SK-N-SH (cell line): ENCODE measurements around the gene GGACT. TPM values are rescaled to one million over a fixed set of nuclear protein-coding genes. Genes with fewer than 3 reads are reported as not detected.

Experiments used
- CTCF ChIA-PET: fragments of 300-600, 350-600 bp; formaldehyde crosslinking; extraction: SDS; loops from one replicate; lab custom pipeline; 2021; lab: Yijun Ruan, JAX
- POLR2A ChIA-PET: fragments of 350-600 bp; sonication (Branson Sonifier 250); formaldehyde crosslinking; extraction: SDS; loops from one replicate; lab custom pipeline; 2020; ENCODE audit warnings: antibody characterized with exemption, inconsistent platforms; lab: Yijun Ruan, JAX
- DNase-seq: peaks from one replicate; pipeline ENCODE4 v3.0.0; 2012
- H2AFZ ChIP-seq: fragments of 200-600 bp; sonication (generic); 2 replicates; pipeline ENCODE4 v1.8.1; 2016; ENCODE audit warnings: antibody characterized with exemption, mild to moderate bottlenecking, low read depth
- H3F3A ChIP-seq: fragments of 200-600 bp; sonication (generic); replicated peaks from 2 replicates; pipeline ENCODE3; 2016; ENCODE audit warnings: antibody characterized with exemption, mild to moderate bottlenecking; ENCODE audit not compliant: insufficient read depth
- H3K27ac ChIP-seq, 2 experiments: fragments of 200-500 bp in 1 of 2; fragments of 200-600 bp in 1 of 2; sonication (Bioruptor generic) in 1 of 2; sonication (generic), shearing (Covaris generic) in 1 of 2; 2 replicates each; pipeline versions ENCODE4 v1.5.1 to v1.6.1; 2014 to 2016; ENCODE audit warnings: low read depth in 2 of 2, inconsistent platforms in 1 of 2, low read length in 1 of 2, mild to moderate bottlenecking in 1 of 2, mixed read lengths in 1 of 2
- H3K27me3 ChIP-seq: fragments of 200-600 bp; sonication (generic), shearing (Covaris generic); 2 replicates; pipeline ENCODE4 v1.6.1; 2016; ENCODE audit warnings: mixed run types; ENCODE audit not compliant: insufficient read depth
- H3K36me3 ChIP-seq, 2 experiments: fragments of 200-500 bp in 1 of 2; fragments of 200-600 bp in 1 of 2; sonication (Bioruptor generic) in 1 of 2; sonication (generic) in 1 of 2; replicated peaks in 1 of 2; 2 replicates each; pipeline versions ENCODE3 to v1.5.1; 2014 to 2016; ENCODE audit warnings: low read length in 1 of 2, mild to moderate bottlenecking in 1 of 2; ENCODE audit not compliant: insufficient read depth in 2 of 2, control insufficient read depth in 1 of 2
- H3K4me1 ChIP-seq, 2 experiments: fragments of 200-500 bp in 1 of 2; fragments of 200-600 bp in 1 of 2; sonication (Bioruptor generic) in 1 of 2; sonication (generic), shearing (Covaris generic) in 1 of 2; 2 replicates each; pipeline versions ENCODE4 v1.5.1 to v1.6.1; 2014 to 2016; ENCODE audit warnings: low read depth in 1 of 2, low read length in 1 of 2, mixed run types in 1 of 2; ENCODE audit not compliant: insufficient read depth in 2 of 2, control insufficient read depth in 1 of 2
- H3K4me2 ChIP-seq: fragments of 200-600 bp; sonication (generic), shearing (Covaris generic); 2 replicates; pipeline ENCODE4 v1.6.1; 2017; ENCODE audit warnings: mixed run types
- H3K4me3 ChIP-seq, 2 experiments: fragments of 200-500 bp in 1 of 2; fragments of 200-600 bp in 1 of 2; sonication (Bioruptor generic) in 1 of 2; sonication (generic), shearing (Covaris generic) in 1 of 2; 2 replicates each; pipeline versions ENCODE4 v1.5.1 to v1.8.1; 2014 to 2016; ENCODE audit warnings: low read depth in 2 of 2, inconsistent platforms in 1 of 2, low read length in 1 of 2, mild to moderate bottlenecking in 1 of 2, mixed read lengths in 1 of 2, moderate library complexity in 1 of 2
- H3K79me2 ChIP-seq: fragments of 200-600 bp; sonication (generic); 2 replicates; pipeline ENCODE4 v1.8.1; 2017; ENCODE audit warnings: mild to moderate bottlenecking; ENCODE audit not compliant: insufficient read depth
- H3K9ac ChIP-seq: fragments of 200-600 bp; sonication (generic); 2 replicates; pipeline ENCODE4 v1.6.1; 2017; ENCODE audit warnings: mixed run types
- H3K9me2 ChIP-seq: fragments of 200-600 bp; sonication (generic); 2 replicates; pipeline ENCODE4 v1.6.1; 2017; ENCODE audit warnings: mixed run types
- H3K9me3 ChIP-seq: fragments of 200-600 bp; sonication (generic); 2 replicates; pipeline ENCODE4 v1.6.1; 2017; ENCODE audit warnings: mixed run types, mild to moderate bottlenecking, moderate library complexity
- H4K20me1 ChIP-seq: fragments of 200-600 bp; sonication (generic); 2 replicates; pipeline ENCODE4 v1.6.1; 2017; ENCODE audit warnings: mild to moderate bottlenecking, mixed run types; ENCODE audit not compliant: insufficient read depth
- EZH2phosphoT487 ChIP-seq: fragments of 200-600 bp; sonication (generic); IDR thresholded peaks from 2 replicates; pipeline ENCODE4 v1.6.1; 2017; ENCODE audit warnings: low read depth, mixed run types, mild to moderate bottlenecking, antibody characterized with exemption, moderate library complexity, borderline replicate concordance
- FOSL2 ChIP-seq: IDR thresholded peaks from 2 replicates; pipeline ENCODE4 v1.4.0; 2012; ENCODE audit warnings: low read depth, mild to moderate bottlenecking, moderate library complexity, borderline replicate concordance
- FOXM1 ChIP-seq: IDR thresholded peaks from 2 replicates; pipeline ENCODE4 v1.4.0; 2012; ENCODE audit warnings: low read depth, mild to moderate bottlenecking
- MXI1 ChIP-seq: IDR thresholded peaks from 2 replicates; pipeline ENCODE4 v1.6.1; 2012; ENCODE audit warnings: mild to moderate bottlenecking, low read depth, low read length, improper control_type of control experiment
- NFIC ChIP-seq: IDR thresholded peaks from 2 replicates; pipeline ENCODE4 v1.4.0; 2012; ENCODE audit warnings: borderline replicate concordance
- NRF1 ChIP-seq: IDR thresholded peaks from 2 replicates; pipeline ENCODE4 v1.6.1; 2012; ENCODE audit warnings: low read depth, mild to moderate bottlenecking, low read length
- PBX3 ChIP-seq: IDR thresholded peaks from 2 replicates; pipeline ENCODE4; 2012
- POLR2AphosphoS5 ChIP-seq: IDR thresholded peaks from 2 replicates; pipeline ENCODE4 v1.6.1; 2012; ENCODE audit warnings: low read depth, low read length
- RFX5 ChIP-seq: IDR thresholded peaks from 2 replicates; pipeline ENCODE4 v1.6.1; 2012; ENCODE audit warnings: mild to moderate bottlenecking, improper control_type of control experiment, low read length
- RXRA ChIP-seq: IDR thresholded peaks from 2 replicates; pipeline ENCODE4 v1.4.0; 2012; ENCODE audit warnings: low read depth, mild to moderate bottlenecking, borderline replicate concordance
- SIN3A ChIP-seq: IDR thresholded peaks from 2 replicates; pipeline ENCODE4 v1.6.1; 2012; ENCODE audit warnings: low read depth, mild to moderate bottlenecking, low read length, moderate library complexity, borderline replicate concordance
- SMC3 ChIP-seq: IDR thresholded peaks from 2 replicates; pipeline ENCODE4 v1.6.1; 2012; ENCODE audit warnings: low read depth, low read length, improper control_type of control experiment
- TAF1 ChIP-seq: IDR thresholded peaks from 2 replicates; pipeline ENCODE4 v1.6.1; 2012; ENCODE audit warnings: low read depth, mild to moderate bottlenecking, low read length, moderate library complexity, borderline replicate concordance
- TEAD4 ChIP-seq: IDR thresholded peaks from 2 replicates; pipeline ENCODE4 v1.4.0; 2012; ENCODE audit warnings: mild to moderate bottlenecking, borderline replicate concordance; ENCODE audit not compliant: insufficient read depth
- YY1 ChIP-seq: IDR thresholded peaks from 2 replicates; pipeline ENCODE4 v1.4.0; 2012; ENCODE audit warnings: low read depth, mild to moderate bottlenecking
- WGBS: methylation state at CpG from one replicate; pipeline ENCODE4 v1.1.6; 2017; ENCODE audit warnings: low lambda C conversion rate; 5-methylcytosine and 5-hydroxymethylcytosine counted together
- polyA plus RNA-seq, 3 experiments: library from polyadenylated mRNA; depleted of rRNA; stranded (reverse); fragments of >200 nt; gene quantifications; 2 replicates each; pipeline ENCODE4 v1.2.3, GENCODE V29; 2012
- TF ChIP-seq, protein P1 (sequence below): fragments of 200-600 bp; sonication (generic); IDR thresholded peaks from 2 replicates; pipeline ENCODE4 v1.6.1; 2017; ENCODE audit warnings: antibody characterized with exemption, mild to moderate bottlenecking, moderate library complexity
- TF ChIP-seq, protein P2 (sequence below): IDR thresholded peaks from 2 replicates; pipeline ENCODE4 v1.4.0; 2012; ENCODE audit warnings: low read depth, borderline replicate concordance
- TF ChIP-seq, protein P3 (sequence below): fragments of 150-350 bp; IDR thresholded peaks from 2 replicates; pipeline ENCODE4 v1.6.1; 2017; ENCODE audit warnings: antibody characterized with exemption, low read length, low read depth, borderline replicate concordance
- TF ChIP-seq, protein P4 (sequence below): IDR thresholded peaks from 2 replicates; pipeline ENCODE4 v1.4.0; 2012; ENCODE audit warnings: low read depth
- TF ChIP-seq, protein P5 (sequence below): IDR thresholded peaks from 2 replicates; pipeline ENCODE4 v1.4.0; 2012; ENCODE audit warnings: low read depth, borderline replicate concordance

The GGACT gene
- polyA plus RNA-seq, 1 of the 3 experiments (the other 2 are of a cell fraction), result 7.1 TPM

DNA sequence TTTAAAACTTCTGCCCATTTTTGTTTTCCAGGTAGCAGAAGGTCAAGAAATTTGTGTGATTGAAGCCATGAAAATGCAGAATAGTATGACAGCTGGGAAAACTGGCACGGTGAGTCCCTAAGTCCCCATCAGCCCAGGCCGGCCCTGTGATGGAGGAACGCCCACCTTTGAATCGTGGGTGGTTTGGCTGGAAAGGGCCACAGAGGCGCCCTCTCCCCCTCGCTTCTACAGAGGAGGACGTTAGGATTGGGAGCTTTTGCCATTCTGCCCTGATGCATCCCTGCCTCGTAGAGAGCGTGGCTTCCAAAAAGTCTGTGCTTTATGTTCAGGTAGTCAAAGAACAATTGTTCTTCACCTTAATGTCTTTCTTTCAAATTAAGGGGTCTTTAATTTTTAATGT, 60.9 kb downstream of the GGACT start:
- Histone ChIP-seq H3K27me3 (no peaks in the 10 kb centered on the region), H4K20me1 (no peaks in the 10 kb centered on the region), H2AFZ (no peak overlapping the region), H3K4me1 (no peaks in the 10 kb centered on the region; a peak in 2 of 4 replicates), H3K9ac (no peak overlapping the region), H3F3A (no peaks in the 10 kb centered on the region), H3K4me2 (no peak overlapping the region), H3K9me2 (no peaks in the 10 kb centered on the region), H3K27ac (no peak overlapping the region), H3K79me2 (no peaks in the 10 kb centered on the region), H3K4me3 (no peak overlapping the region), H3K36me3 (peaks cover 3 to 31% of the 10 kb centered on the region in 2 experiments), H3K9me3 (no peaks in the 10 kb centered on the region)
- TF ChIP-seq SMC3 (no peak), NRF1 (no peak), YY1 (no peak), POLR2AphosphoS5 (no peak), FOSL2 (no peak), TAF1 (no peak)
- TF ChIP-seq, protein P1, sequence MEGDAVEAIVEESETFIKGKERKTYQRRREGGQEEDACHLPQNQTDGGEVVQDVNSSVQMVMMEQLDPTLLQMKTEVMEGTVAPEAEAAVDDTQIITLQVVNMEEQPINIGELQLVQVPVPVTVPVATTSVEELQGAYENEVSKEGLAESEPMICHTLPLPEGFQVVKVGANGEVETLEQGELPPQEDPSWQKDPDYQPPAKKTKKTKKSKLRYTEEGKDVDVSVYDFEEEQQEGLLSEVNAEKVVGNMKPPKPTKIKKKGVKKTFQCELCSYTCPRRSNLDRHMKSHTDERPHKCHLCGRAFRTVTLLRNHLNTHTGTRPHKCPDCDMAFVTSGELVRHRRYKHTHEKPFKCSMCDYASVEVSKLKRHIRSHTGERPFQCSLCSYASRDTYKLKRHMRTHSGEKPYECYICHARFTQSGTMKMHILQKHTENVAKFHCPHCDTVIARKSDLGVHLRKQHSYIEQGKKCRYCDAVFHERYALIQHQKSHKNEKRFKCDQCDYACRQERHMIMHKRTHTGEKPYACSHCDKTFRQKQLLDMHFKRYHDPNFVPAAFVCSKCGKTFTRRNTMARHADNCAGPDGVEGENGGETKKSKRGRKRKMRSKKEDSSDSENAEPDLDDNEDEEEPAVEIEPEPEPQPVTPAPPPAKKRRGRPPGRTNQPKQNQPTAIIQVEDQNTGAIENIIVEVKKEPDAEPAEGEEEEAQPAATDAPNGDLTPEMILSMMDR, result no peak
- TF ChIP-seq, protein P2, sequence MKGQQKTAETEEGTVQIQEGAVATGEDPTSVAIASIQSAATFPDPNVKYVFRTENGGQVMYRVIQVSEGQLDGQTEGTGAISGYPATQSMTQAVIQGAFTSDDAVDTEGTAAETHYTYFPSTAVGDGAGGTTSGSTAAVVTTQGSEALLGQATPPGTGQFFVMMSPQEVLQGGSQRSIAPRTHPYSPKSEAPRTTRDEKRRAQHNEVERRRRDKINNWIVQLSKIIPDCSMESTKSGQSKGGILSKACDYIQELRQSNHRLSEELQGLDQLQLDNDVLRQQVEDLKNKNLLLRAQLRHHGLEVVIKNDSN, result no peak
- TF ChIP-seq, protein P3, sequence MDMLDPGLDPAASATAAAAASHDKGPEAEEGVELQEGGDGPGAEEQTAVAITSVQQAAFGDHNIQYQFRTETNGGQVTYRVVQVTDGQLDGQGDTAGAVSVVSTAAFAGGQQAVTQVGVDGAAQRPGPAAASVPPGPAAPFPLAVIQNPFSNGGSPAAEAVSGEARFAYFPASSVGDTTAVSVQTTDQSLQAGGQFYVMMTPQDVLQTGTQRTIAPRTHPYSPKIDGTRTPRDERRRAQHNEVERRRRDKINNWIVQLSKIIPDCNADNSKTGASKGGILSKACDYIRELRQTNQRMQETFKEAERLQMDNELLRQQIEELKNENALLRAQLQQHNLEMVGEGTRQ, result no peak
- DNase-seq, result no peak
- POLR2A ChIA-PET, result no interaction called here
- CTCF ChIA-PET, result interaction anchor here (4.1 kb wide), 1 partner anchor 14 kb away, joined by 26 read pairs; no protein-coding TSS in a partner anchor
- 95% methylated on average over 9 of the region's 9 CpGs for WGBS

DNA sequence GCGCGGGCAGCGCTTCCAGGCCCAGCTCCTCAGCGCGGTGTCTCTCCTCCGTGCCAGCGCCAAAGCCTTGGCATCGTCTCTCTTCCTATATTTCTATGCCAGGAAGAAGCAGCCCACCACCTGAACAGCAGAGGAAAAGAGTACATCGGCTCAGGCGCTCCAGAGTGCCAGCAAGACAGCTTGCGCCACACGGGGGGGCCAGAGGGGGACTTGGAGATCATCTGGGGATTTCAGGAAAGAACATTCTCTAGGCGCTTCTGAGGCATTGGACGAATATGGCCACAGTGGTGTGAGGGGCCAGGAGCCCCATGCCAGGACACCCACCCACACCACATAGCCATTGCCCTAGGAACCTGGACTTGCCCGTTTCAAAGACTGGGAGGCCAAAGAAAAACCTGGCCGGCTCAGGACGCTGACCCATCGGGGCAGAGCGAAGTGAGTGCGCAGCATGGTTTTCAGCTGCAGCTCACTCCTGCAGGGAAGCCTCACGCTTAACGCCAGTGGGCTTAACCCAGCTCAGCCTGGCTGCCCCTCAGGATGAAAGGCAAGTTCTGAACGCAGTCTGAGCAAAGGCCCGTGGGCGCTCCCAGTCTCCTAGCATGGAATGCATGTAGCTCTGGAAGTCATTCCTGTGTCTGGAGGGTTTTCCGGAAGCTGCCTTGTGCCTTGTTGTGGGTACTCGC, 62.1 kb downstream of the GGACT start:
- H2AFZ ChIP-seq, result no peak overlapping the region
- no peak for DNase-seq
- H3K9me3 ChIP-seq, result no peaks in the 10 kb centered on the region
- no peak overlapping the region for H3K4me3 ChIP-seq
- ChIA-PET POLR2A (no interaction called here), CTCF (interaction anchor here (1.0 to 4.1 kb wide), 5 partner anchors 13 to 870 kb away, joined by 3 to 26 read pairs (median 4); no protein-coding TSS in a partner anchor)
- H3K9me2 ChIP-seq, result no peaks in the 10 kb centered on the region
- H3K36me3 ChIP-seq, result peaks cover 3 to 31% of the 10 kb centered on the region in 2 experiments
- H3K27ac ChIP-seq, result no peak overlapping the region
- H3K4me2 ChIP-seq, result no peak overlapping the region
- H3F3A ChIP-seq, result no peaks in the 10 kb centered on the region
- H3K27me3 ChIP-seq, result no peaks in the 10 kb centered on the region
- peaks cover 0 to 3% of the 10 kb centered on the region in 2 experiments; a peak in 2 of 4 replicates for H3K4me1 ChIP-seq
- 92% methylated on average over 14 of the region's 27 CpGs for WGBS
- no peaks in the 10 kb centered on the region for H3K79me2 ChIP-seq
- no peak overlapping the region for H3K9ac ChIP-seq
- no peaks in the 10 kb centered on the region for H4K20me1 ChIP-seq
- TF ChIP-seq RXRA (no peak), FOXM1 (no peak), YY1 (no peak), RFX5 (no peak), TAF1 (no peak), SIN3A (no peak), MXI1 (no peak), EZH2phosphoT487 (no peak), NFIC (no peak), PBX3 (no peak), TEAD4 (no peak)
- TF ChIP-seq, protein P4, sequence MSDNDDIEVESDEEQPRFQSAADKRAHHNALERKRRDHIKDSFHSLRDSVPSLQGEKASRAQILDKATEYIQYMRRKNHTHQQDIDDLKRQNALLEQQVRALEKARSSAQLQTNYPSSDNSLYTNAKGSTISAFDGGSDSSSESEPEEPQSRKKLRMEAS, result no peak
- TF ChIP-seq, protein P5, sequence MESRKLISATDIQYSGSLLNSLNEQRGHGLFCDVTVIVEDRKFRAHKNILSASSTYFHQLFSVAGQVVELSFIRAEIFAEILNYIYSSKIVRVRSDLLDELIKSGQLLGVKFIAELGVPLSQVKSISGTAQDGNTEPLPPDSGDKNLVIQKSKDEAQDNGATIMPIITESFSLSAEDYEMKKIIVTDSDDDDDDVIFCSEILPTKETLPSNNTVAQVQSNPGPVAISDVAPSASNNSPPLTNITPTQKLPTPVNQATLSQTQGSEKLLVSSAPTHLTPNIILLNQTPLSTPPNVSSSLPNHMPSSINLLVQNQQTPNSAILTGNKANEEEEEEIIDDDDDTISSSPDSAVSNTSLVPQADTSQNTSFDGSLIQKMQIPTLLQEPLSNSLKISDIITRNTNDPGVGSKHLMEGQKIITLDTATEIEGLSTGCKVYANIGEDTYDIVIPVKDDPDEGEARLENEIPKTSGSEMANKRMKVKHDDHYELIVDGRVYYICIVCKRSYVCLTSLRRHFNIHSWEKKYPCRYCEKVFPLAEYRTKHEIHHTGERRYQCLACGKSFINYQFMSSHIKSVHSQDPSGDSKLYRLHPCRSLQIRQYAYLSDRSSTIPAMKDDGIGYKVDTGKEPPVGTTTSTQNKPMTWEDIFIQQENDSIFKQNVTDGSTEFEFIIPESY, result no peak
